ENCODE measurements around the gene CD82. TPM values are rescaled to one million over a fixed set of nuclear protein-coding genes. Genes with fewer than 3 reads are reported as not detected.
"Not testable (repeated sequence)": the region's sequence is repeated elsewhere in the genome, so short reads cannot be mapped to it uniquely, and the experiment has no call there.

The CD82 gene
- total RNA-seq, 3 donors from 2014 or later: 27.2 to 43.2 (median 29.6) TPM

GRCh38 chr11:44540667-44541066 lies 24.8 kb upstream of the CD82 start:
- intact Hi-C loops (cut with DNase I, micrococcal nuclease): no loop called here
- Histone ChIP-seq H3K4me1 (ENCODE audit: low read depth) (no peaks in the 10 kb centered on the region), H3K9me3 (no peaks in the 10 kb centered on the region), H3K36me3 (ENCODE audit: low read depth) (no peaks in the 10 kb centered on the region), H3K4me3 (no peak overlapping the region)
- TF ChIP-seq, protein P1, sequence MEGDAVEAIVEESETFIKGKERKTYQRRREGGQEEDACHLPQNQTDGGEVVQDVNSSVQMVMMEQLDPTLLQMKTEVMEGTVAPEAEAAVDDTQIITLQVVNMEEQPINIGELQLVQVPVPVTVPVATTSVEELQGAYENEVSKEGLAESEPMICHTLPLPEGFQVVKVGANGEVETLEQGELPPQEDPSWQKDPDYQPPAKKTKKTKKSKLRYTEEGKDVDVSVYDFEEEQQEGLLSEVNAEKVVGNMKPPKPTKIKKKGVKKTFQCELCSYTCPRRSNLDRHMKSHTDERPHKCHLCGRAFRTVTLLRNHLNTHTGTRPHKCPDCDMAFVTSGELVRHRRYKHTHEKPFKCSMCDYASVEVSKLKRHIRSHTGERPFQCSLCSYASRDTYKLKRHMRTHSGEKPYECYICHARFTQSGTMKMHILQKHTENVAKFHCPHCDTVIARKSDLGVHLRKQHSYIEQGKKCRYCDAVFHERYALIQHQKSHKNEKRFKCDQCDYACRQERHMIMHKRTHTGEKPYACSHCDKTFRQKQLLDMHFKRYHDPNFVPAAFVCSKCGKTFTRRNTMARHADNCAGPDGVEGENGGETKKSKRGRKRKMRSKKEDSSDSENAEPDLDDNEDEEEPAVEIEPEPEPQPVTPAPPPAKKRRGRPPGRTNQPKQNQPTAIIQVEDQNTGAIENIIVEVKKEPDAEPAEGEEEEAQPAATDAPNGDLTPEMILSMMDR (IDR thresholded peaks at IDR 0.05): no peak
- DNase-seq: no peak
- no peak for ATAC-seq

DNA sequence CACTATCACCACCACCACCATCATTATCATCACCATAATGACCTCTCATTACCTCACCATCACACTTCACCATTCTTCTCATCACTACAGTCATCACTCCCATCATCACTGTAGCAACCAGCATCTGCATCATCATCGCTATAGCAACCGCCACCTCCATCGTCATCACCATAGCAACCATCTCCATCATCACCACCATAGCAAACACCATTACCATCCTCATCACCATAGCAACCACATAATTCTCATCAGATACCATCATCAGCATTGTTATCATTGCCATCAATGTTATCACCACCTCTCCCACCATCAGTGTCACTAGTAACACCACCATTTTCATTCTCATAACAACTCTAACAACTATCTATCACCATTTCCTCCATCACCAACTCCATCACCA lies 23.1 kb upstream of the CD82 start:
- Histone ChIP-seq H3K9me3 (no peaks in the 10 kb centered on the region), H3K4me1 (ENCODE audit: low read depth) (no peaks in the 10 kb centered on the region), H3K36me3 (ENCODE audit: low read depth) (no peaks in the 10 kb centered on the region), H3K4me3 (no peak overlapping the region)
- intact Hi-C loops (cut with DNase I, micrococcal nuclease): no loop called here
- TF ChIP-seq, protein P1 (IDR thresholded peaks at IDR 0.05): no peak
- DNase-seq (no peak), ATAC-seq (no peak)

DNA sequence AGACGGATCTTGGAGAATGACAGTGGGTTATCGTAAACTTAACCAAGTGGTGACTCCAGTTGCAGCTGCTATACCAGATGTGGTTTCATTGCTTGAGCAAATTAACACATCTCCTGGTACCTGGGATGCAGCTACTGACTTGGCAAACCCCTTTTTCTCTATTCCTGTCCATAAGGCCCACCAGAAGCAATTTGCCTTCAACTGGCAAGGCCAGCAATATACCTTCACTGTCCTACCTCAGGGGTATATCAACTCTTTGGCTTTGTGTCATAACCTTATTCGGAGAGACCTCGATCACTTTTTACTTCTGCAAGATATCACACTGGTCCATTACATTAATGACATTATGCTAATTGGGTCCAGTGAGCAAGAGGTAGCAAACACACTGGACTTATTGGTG lies 18.5 kb upstream of the CD82 start:
- H3K36me3 ChIP-seq (ENCODE audit: low read depth); ATAC-seq; H3K9me3 ChIP-seq; DNase-seq; H3K4me3 ChIP-seq; intact Hi-C loops (cut with DNase I, micrococcal nuclease); H3K4me1 ChIP-seq (ENCODE audit: low read depth): not testable (repeated sequence)

GRCh38 chr11:44547534-44547933 lies 17.9 kb upstream of the CD82 start:
- H3K4me3 ChIP-seq; H3K4me1 ChIP-seq (ENCODE audit: low read depth); H3K36me3 ChIP-seq (ENCODE audit: low read depth); intact Hi-C loops (cut with DNase I, micrococcal nuclease); H3K9me3 ChIP-seq; DNase-seq; ATAC-seq: not testable (repeated sequence)

DNA sequence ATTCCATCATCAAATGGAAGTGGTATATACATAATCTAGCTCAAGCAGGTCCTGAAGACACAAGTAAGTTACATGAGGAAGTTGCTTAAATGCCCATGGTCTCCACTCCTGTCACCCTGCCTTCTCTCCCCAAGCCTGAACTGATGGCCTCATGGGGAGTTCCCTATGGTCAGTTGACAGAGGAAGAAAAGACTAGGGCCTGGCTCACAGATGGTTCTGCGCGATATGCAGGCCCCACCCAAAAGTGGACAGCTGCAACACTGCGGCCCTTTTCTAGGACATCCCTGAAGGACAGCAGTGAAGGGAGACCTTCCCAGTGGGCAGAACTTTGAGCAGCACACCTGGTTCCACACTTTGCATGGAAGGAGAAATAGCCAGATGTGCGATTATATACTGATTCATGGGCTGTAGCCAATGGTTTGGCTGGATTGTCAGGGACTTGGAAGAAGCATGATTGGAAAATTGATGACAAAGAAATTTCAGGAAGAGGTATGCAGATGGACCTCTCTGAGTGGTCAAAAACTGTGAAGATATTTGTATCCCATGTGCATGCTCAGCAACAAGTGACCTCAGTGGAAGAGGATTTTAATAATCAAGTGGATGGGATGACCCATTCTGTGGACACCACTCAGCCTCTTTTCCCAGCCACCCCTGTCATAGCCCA lies 17.3 kb upstream of the CD82 start:
- intact Hi-C loops (cut with DNase I, micrococcal nuclease): no loop called here
- H3K4me1 ChIP-seq (ENCODE audit: low read depth): no peaks in the 10 kb centered on the region
- TF ChIP-seq, protein P1 (IDR thresholded peaks at IDR 0.05): no peak
- DNase-seq (no peak), ATAC-seq (no peak)
- H3K36me3 ChIP-seq (ENCODE audit: low read depth): no peaks in the 10 kb centered on the region
- no peaks in the 10 kb centered on the region for H3K9me3 ChIP-seq
- H3K4me3 ChIP-seq: no peak overlapping the region

- DNase-seq; H3K4me1 ChIP-seq (ENCODE audit: low read depth); ATAC-seq; H3K36me3 ChIP-seq (ENCODE audit: low read depth); intact Hi-C loops (cut with DNase I, micrococcal nuclease); H3K9me3 ChIP-seq; H3K4me3 ChIP-seq: not testable (repeated sequence)
Observed at GRCh38 chr11:44548961-44549749, 16.3 kb upstream of the CD82 start.

- TF ChIP-seq, protein P1 (IDR thresholded peaks at IDR 0.05): no peak
- Histone ChIP-seq H3K4me1 (ENCODE audit: low read depth) (no peaks in the 10 kb centered on the region), H3K9me3 (no peaks in the 10 kb centered on the region), H3K36me3 (ENCODE audit: low read depth) (no peaks in the 10 kb centered on the region), H3K4me3 (no peak overlapping the region)
- intact Hi-C loops (cut with DNase I, micrococcal nuclease): loop anchor here in 1 of 2 donors (10.0 kb wide), 1 partner anchor 365 kb away; no protein-coding TSS in a partner anchor
- no peak for ATAC-seq
- no peak for DNase-seq
Observed at GRCh38 chr11:44550123-44550522, 15.3 kb upstream of the CD82 start.
